Spleen (tissue), 7 donors: ENCODE data around the gene PPP1R13B.

Experiments used
- CTCF ChIP-seq, 11 experiments: fragments of 200-600 bp in 7 of 11; fragments of 450-650 bp in 4 of 11; sonication (generic) in 4 of 11; IDR thresholded peaks in 8 of 11; conservative IDR thresholded peaks in 3 of 11; 1 replicate in 7 of 11; 2 replicates in 4 of 11; pipeline versions ENCODE4 v1.4.0 to v1.8.0; 2016 to 2021; ENCODE audit warnings: antibody characterized with exemption in 11 of 11, inconsistent platforms in 4 of 11, mild to moderate bottlenecking in 1 of 11
- POLR2A ChIP-seq, 3 donors: fragments of 450-650 bp; IDR thresholded peaks; one replicate each; pipeline ENCODE4 v1.5.1; 2017; ENCODE audit warnings: antibody characterized with exemption in 3 of 3, mild to moderate bottlenecking in 1 of 3
- POLR2AphosphoS5 ChIP-seq, 3 donors: sonication (generic); formaldehyde crosslinking; IDR thresholded peaks; one replicate each; pipeline ENCODE4 v1.5.1; 2017; ENCODE audit warnings: antibody characterized with exemption in 3 of 3
- donor health status: DM: no; HTN: no; CAD: no; lungs with moderate emphysema.
- donor health status: DM: no; HTN: no; CAD: no.
- donor health status: DM: no; HTN: no; CAD: no.

- no peak for TF ChIP-seq CTCF (IDR thresholded peaks at IDR 0.05 in 8 of 11, conservative IDR thresholded peaks at IDR 0.05 in 3 of 11)
- no peak for TF ChIP-seq POLR2A (IDR thresholded peaks at IDR 0.05)
- TF ChIP-seq POLR2AphosphoS5 (IDR thresholded peaks at IDR 0.05): peak in 2 of 3 donors; percentile 3 to 48
These were observed 152.8 kb downstream of the PPP1R13B start for GRCh38 chr14:103694572-103695026.
